HL-60 (cell line): Measurements from ENCODE around the gene PRM3.

Experiments used
- GABPA ChIP-seq: IDR thresholded peaks from 2 replicates; pipeline ENCODE4 v1.6.1; 2012; ENCODE audit warnings: low read depth
- POLR2AphosphoS5 ChIP-seq: IDR thresholded peaks from 2 replicates; pipeline ENCODE4 v1.6.1; 2012; ENCODE audit warnings: low read depth
- REST ChIP-seq: IDR thresholded peaks from 2 replicates; pipeline ENCODE4 v1.6.1; 2012; ENCODE audit warnings: low read depth; ENCODE audit not compliant: insufficient replicate concordance
- SPI1 ChIP-seq: IDR thresholded peaks from 2 replicates; pipeline ENCODE4 v1.6.1; 2012; ENCODE audit warnings: low read depth, mild to moderate bottlenecking, borderline replicate concordance
- TF ChIP-seq, protein P1 (sequence below): IDR thresholded peaks from one replicate; pipeline ENCODE4 v1.5.1; 2011; ENCODE audit warnings: low read length, control low read depth, inconsistent platforms; ENCODE audit not compliant: insufficient read depth

GRCh38 chr16:11283820-11284248, 10.4 kb upstream of the PRM3 start:
- TF ChIP-seq, protein P1, sequence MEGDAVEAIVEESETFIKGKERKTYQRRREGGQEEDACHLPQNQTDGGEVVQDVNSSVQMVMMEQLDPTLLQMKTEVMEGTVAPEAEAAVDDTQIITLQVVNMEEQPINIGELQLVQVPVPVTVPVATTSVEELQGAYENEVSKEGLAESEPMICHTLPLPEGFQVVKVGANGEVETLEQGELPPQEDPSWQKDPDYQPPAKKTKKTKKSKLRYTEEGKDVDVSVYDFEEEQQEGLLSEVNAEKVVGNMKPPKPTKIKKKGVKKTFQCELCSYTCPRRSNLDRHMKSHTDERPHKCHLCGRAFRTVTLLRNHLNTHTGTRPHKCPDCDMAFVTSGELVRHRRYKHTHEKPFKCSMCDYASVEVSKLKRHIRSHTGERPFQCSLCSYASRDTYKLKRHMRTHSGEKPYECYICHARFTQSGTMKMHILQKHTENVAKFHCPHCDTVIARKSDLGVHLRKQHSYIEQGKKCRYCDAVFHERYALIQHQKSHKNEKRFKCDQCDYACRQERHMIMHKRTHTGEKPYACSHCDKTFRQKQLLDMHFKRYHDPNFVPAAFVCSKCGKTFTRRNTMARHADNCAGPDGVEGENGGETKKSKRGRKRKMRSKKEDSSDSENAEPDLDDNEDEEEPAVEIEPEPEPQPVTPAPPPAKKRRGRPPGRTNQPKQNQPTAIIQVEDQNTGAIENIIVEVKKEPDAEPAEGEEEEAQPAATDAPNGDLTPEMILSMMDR, result no peak
- no peak for TF ChIP-seq POLR2AphosphoS5
- no peak for TF ChIP-seq GABPA
- TF ChIP-seq SPI1, result no peak
- peak; percentile 74 for TF ChIP-seq REST
